ENCODE data around the gene ABI3. TPM values are rescaled to one million over a fixed set of nuclear protein-coding genes. Genes with fewer than 3 reads are reported as not detected.

The ABI3 gene
- total and polyA plus RNA-seq, 9 of the 15 experiments (the other 6 are each of a cell fraction or from before 2014, with no cell fraction given) = not detected

DNA sequence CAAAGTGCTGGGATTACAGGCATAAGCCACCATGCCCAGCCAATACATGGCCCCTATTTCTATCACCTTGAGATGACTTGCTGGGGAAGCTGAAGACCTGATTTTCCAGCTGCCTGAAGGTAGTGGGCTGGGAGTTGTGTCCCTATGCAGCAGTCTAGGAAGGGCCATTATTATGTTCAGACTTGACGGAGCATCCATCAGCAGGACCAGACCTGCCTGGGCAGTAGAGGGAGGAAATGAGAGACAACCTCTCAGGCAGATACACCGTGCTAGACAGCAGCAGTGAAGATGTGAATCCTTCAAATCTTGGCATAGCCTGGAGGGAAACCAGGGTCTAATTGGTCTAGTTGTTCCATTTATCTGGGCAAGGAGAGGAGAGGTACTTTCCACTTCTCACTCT lies 55.7 kb downstream of the ABI3 start (continued):
- TF ChIP-seq, protein P1, sequence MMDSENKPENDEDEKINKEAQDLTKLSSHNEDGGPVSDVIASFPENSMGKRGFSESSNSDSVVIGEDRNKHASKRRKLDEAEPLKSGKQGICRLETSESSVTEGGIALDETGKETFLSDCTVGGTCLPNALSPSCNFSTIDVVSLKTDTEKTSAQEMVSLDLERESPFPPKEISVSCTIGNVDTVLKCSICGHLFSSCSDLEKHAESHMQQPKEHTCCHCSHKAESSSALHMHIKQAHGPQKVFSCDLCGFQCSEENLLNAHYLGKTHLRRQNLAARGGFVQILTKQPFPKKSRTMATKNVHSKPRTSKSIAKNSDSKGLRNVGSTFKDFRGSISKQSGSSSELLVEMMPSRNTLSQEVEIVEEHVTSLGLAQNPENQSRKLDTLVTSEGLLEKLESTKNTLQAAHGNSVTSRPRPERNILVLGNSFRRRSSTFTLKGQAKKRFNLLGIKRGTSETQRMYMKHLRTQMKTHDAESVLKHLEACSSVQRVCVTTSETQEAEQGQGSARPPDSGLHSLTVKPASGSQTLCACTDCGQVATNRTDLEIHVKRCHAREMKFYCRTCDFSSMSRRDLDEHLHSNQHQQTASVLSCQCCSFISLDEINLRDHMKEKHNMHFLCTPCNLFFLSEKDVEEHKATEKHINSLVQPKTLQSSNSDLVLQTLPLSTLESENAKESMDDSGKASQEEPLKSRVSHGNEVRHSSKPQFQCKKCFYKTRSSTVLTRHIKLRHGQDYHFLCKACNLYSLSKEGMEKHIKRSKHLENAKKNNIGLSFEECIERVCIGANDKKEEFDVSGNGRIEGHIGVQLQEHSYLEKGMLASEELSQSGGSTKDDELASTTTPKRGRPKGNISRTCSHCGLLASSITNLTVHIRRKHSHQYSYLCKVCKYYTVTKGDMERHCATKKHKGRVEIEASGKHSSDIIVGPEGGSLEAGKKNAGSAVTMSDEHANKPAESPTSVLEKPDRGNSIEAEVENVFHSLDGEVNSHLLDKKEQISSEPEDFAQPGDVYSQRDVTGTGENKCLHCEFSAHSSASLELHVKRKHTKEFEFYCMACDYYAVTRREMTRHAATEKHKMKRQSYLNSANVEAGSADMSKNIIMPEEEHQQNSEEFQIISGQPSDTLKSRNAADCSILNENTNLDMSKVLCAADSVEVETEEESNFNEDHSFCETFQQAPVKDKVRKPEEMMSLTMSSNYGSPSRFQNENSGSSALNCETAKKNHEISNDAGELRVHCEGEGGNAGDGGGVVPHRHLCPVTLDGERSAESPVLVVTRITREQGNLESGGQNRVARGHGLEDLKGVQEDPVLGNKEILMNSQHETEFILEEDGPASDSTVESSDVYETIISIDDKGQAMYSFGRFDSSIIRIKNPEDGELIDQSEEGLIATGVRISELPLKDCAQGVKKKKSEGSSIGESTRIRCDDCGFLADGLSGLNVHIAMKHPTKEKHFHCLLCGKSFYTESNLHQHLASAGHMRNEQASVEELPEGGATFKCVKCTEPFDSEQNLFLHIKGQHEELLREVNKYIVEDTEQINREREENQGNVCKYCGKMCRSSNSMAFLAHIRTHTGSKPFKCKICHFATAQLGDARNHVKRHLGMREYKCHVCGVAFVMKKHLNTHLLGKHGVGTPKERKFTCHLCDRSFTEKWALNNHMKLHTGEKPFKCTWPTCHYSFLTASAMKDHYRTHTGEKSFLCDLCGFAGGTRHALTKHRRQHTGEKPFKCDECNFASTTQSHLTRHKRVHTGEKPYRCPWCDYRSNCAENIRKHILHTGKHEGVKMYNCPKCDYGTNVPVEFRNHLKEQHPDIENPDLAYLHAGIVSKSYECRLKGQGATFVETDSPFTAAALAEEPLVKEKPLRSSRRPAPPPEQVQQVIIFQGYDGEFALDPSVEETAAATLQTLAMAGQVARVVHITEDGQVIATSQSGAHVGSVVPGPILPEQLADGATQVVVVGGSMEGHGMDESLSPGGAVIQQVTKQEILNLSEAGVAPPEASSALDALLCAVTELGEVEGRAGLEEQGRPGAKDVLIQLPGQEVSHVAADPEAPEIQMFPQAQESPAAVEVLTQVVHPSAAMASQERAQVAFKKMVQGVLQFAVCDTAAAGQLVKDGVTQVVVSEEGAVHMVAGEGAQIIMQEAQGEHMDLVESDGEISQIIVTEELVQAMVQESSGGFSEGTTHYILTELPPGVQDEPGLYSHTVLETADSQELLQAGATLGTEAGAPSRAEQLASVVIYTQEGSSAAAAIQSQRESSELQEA (IDR thresholded peaks at IDR 0.05; ENCODE audit: low read depth) = no peak
- TF ChIP-seq BDP1 (IDR thresholded peaks at IDR 0.05; ENCODE audit: insufficient read depth, insufficient read length) = no peak
- no peak for TF ChIP-seq ZNF146 (CRISPR knock-in tag; IDR thresholded peaks at IDR 0.05; ENCODE audit: unreplicated experiment)
- no peak for TF ChIP-seq SRSF3 (IDR thresholded peaks at IDR 0.05; ENCODE audit: insufficient read depth, low read length)
- no peak for TF ChIP-seq MAFG (tag; conservative IDR thresholded peaks at IDR 0.05)
- no peak for TF ChIP-seq SNRNP70 (optimal IDR thresholded peaks at IDR 0.05; ENCODE audit: low read depth, low read length)

Measured in K562 (cell line).